Epidermal melanocyte (primary cell): ENCODE measurements around the gene CELF4.

Experiments
- DNase-seq: peaks from one replicate; pipeline ENCODE4 v3.0.0; 2011; ENCODE audit warnings: low spot score; ENCODE audit not compliant: insufficient read length

Gene CELF4

GRCh38 chr18:37393945-37394609, 171.5 kb downstream of the CELF4 start:
- DNase-seq, result peak; percentile 92

- DNase-seq, result peak; percentile 74
These were observed 172.3 kb downstream of the CELF4 start for GRCh38 chr18:37393221-37393827.

GRCh38 chr18:37392648-37393047, 172.9 kb downstream of the CELF4 start:
- no peak for DNase-seq

GRCh38 chr18:37391698-37392548, 173.7 kb downstream of the CELF4 start:
- no peak for DNase-seq

GRCh38 chr18:37391156-37391555, 174.4 kb downstream of the CELF4 start:
- no peak for DNase-seq

- no peak for DNase-seq
These were observed 174.9 kb downstream of the CELF4 start for GRCh38 chr18:37390687-37391086.

GRCh38 chr18:37389684-37390368, 175.8 kb downstream of the CELF4 start:
- no peak for DNase-seq

GRCh38 chr18:37389041-37389440, 176.6 kb downstream of the CELF4 start:
- no peak for DNase-seq

GRCh38 chr18:37388413-37388812, 177.2 kb downstream of the CELF4 start:
- DNase-seq, result no peak

GRCh38 chr18:37385846-37386778, 179.5 kb downstream of the CELF4 start:
- no peak for DNase-seq

GRCh38 chr18:37383846-37384595, 181.6 kb downstream of the CELF4 start:
- DNase-seq, result no peak

- peak; percentile 81 for DNase-seq
These were observed 182.4 kb downstream of the CELF4 start for GRCh38 chr18:37383036-37383785.

GRCh38 chr18:37381554-37381953, 184.0 kb downstream of the CELF4 start:
- DNase-seq, result no peak

GRCh38 chr18:37380546-37381110, 185.0 kb downstream of the CELF4 start:
- no peak for DNase-seq

GRCh38 chr18:37378336-37379010, 187.1 kb downstream of the CELF4 start:
- DNase-seq, result no peak

- no peak for DNase-seq
These were observed 190.4 kb downstream of the CELF4 start for GRCh38 chr18:37375181-37375580.

- no peak for DNase-seq
These were observed 197.3 kb downstream of the CELF4 start for GRCh38 chr18:37368110-37368954.
